HUES48 (cell line): ENCODE data around the gene PEAK3.

Experiments
- H3K27ac ChIP-seq: one replicate; pipeline ENCODE4 v1.7.0; 2013; ENCODE audit warnings: low read depth, low read length, inconsistent platforms
- H3K27me3 ChIP-seq: 2 replicates; pipeline ENCODE4 v1.6.1; 2013; ENCODE audit warnings: mild to moderate bottlenecking, low read length; ENCODE audit not compliant: control insufficient read depth, insufficient read depth
- H3K36me3 ChIP-seq: 2 replicates; pipeline ENCODE4 v1.6.1; 2013; ENCODE audit warnings: low read length; ENCODE audit not compliant: control insufficient read depth, insufficient read depth
- H3K4me1 ChIP-seq: 2 replicates; pipeline ENCODE4 v1.6.1; 2013; ENCODE audit warnings: mild to moderate bottlenecking, low read length; ENCODE audit not compliant: control insufficient read depth, insufficient read depth
- H3K4me3 ChIP-seq: 2 replicates; pipeline ENCODE4 v1.5.1; 2013; ENCODE audit warnings: mild to moderate bottlenecking, low read depth, low read length
- H3K9ac ChIP-seq: 2 replicates; pipeline ENCODE4 v1.6.1; 2013; ENCODE audit warnings: mild to moderate bottlenecking, low read depth, low read length, moderate library complexity
- H3K9me3 ChIP-seq: 2 replicates; pipeline ENCODE4 v1.6.1; 2013; ENCODE audit warnings: low read length; ENCODE audit not compliant: control insufficient read depth, insufficient read depth

The PEAK3 gene

DNA sequence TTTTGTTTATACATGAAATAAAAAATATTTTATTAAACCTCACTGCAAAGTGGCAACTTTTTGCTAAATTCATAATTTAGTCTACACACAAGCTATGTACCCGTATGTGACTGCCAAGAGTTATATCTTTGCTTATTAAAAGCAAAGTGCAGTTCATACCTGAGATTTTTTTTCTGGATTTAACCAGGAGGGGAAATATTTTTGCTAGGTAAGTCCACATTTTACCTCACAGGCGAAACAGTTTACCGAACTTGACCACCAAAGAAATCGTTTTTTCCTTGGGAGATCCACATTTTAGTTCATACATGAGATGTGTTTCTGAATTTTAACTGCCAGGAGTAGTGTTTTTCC lies 13.5 kb downstream of the PEAK3 start:
- H3K27ac ChIP-seq: no peak overlapping the region

DNA sequence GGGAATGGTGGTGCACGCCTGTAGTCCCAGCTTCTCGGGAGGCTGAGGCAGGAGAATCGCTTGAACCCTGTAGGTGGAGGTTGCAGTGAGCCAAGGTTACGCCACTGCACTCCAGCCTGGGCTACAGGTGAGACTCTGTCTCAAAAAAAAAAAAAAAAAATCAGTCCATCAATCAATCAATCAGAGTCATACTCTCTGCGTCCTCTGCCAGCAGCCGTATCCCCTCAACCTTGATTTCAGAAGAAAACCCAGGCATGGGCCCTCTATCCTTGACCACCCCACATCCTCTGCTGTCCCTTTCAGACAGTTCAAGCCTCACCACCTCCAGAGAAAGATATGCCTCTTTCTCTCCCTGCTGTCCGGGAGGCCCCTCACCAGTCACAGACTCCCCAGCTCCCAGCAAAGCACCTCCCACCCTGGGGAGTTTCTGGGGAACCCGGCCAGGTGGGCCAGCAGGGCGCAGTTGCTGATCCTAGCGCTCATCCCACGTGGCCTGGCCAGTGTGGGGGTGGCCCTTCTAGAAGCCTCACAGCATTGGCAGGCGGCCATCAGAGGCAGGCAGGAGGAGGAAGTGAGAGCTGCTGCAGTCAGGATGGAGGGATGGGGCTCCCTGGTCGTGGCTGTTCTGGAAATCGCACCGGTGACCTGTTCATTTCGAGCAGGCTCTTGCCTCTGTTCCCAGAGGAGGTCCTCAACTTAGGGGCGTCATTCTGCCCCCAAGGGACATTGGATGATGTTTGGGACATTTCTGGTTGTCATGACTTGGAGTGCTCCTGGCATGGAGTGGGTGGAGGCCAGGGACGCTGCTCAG lies 15.6 kb downstream of the PEAK3 start:
- Histone ChIP-seq H3K36me3 (peaks cover 2% of the 10 kb centered on the region; the same call in 1 of the 2 replicates), H3K9ac (no peak overlapping the region), H3K9me3 (no peaks in the 10 kb centered on the region), H3K27me3 (no peaks in the 10 kb centered on the region), H3K4me3 (no peak overlapping the region), H3K27ac (no peak overlapping the region), H3K4me1 (no peaks in the 10 kb centered on the region)

More for the DNA sequence above, 13.5 kb downstream of the PEAK3 start:
- Histone ChIP-seq H3K27me3 (no peaks in the 10 kb centered on the region), H3K4me1 (no peaks in the 10 kb centered on the region), H3K9ac (peak overlapping the region; percentile 51; the same call in 1 of the 2 replicates), H3K4me3 (peak overlapping the region; percentile 100), H3K9me3 (no peaks in the 10 kb centered on the region), H3K36me3 (peaks cover 20% of the 10 kb centered on the region)

DNA sequence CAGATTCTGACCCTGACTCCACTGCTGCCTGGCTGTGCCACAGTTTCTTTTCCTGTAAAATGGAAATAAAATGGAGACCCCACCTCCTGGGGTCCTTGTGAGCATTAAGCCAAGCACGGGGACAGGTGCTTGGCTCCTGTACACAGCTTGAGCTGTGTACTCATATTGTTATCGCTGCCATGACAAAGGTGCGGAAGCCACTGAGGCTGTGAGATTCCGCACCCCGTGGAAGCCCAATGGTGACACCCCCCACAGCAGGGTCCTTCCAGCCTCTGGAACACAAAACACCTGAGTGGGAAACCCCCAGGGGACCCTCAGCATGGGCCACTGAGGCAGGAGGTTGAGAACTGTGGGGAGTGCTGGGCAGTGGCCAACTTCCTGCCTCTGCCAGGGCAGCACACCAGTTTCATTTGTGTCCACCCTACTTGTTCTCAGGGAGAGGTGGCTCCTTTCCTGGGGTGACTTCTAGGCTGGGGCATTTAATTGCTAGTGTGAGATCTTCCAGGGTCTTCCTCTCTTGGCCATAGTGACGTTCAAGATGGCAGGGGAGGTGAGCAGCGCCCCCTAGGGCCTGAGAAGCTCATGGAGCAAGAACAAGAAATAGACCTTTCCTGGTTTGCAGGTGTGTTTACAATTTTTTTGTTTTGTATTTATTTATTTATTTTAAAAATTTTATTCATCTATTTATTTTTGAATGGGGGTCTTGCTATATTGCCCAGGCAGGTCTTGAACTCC lies 20.4 kb downstream of the PEAK3 start:
- no peaks in the 10 kb centered on the region for H3K9me3 ChIP-seq
- H3K27me3 ChIP-seq: no peaks in the 10 kb centered on the region
- no peak overlapping the region for H3K9ac ChIP-seq
- H3K36me3 ChIP-seq: no peaks in the 10 kb centered on the region
- no peak overlapping the region for H3K4me3 ChIP-seq
- no peaks in the 10 kb centered on the region for H3K4me1 ChIP-seq
- H3K27ac ChIP-seq: no peak overlapping the region

DNA sequence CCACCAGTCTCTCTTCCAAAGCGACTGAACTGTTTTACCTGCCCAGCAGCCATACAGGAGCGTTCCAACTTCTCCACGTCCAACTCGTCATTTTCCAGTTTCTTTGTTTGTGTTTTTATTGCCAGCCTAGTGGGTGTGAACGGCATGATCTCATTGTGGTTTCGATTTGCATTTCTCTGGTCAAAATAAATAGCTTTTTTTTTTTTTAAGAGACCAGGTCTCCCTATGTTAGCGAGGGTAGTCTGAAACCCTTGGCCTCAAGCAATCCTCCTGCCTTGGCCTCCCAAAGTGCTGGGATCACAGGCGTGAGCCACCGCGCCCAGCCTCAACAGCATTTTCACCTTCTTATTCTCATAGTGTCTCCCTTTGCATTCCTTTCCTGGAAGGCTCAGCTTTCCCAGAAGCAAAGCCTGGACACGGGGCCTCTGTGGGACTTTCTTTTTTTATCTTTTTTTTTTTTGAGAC lies 21.6 kb downstream of the PEAK3 start:
- H3K27ac ChIP-seq: no peak overlapping the region

DNA sequence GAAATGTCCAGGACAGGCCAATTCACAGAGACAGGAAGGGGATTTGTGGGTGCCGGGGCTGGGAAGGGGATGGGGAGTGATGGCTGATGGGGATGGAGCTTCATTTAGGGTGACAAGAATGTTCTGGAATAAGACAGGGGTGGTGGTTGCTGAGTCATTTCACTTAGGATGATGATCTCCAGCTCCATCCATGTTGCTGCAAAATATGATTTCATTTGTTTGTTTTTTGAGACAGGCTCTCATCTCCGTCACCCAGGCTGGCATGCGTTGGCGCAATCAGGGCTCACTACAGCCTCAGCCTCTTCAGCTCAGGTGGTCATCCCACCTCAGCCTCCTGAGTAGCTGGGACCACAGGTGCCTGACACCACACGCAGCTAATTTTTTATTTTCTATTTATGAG lies 22.6 kb downstream of the PEAK3 start:
- Histone ChIP-seq H3K9me3 (no peaks in the 10 kb centered on the region), H3K4me1 (no peaks in the 10 kb centered on the region; the same call in 1 of the 2 replicates), H3K27me3 (peaks cover 1% of the 10 kb centered on the region; the same call in 1 of the 2 replicates), H3K36me3 (no peaks in the 10 kb centered on the region), H3K9ac (no peak overlapping the region), H3K4me3 (no peak overlapping the region), H3K27ac (no peak overlapping the region)

More for the DNA sequence above, 21.6 kb downstream of the PEAK3 start:
- no peaks in the 10 kb centered on the region for H3K27me3 ChIP-seq
- no peak overlapping the region for H3K9ac ChIP-seq
- no peaks in the 10 kb centered on the region; the same call in 1 of the 2 replicates for H3K4me1 ChIP-seq
- H3K9me3 ChIP-seq: no peaks in the 10 kb centered on the region
- no peaks in the 10 kb centered on the region for H3K36me3 ChIP-seq
- H3K4me3 ChIP-seq: no peak overlapping the region

DNA sequence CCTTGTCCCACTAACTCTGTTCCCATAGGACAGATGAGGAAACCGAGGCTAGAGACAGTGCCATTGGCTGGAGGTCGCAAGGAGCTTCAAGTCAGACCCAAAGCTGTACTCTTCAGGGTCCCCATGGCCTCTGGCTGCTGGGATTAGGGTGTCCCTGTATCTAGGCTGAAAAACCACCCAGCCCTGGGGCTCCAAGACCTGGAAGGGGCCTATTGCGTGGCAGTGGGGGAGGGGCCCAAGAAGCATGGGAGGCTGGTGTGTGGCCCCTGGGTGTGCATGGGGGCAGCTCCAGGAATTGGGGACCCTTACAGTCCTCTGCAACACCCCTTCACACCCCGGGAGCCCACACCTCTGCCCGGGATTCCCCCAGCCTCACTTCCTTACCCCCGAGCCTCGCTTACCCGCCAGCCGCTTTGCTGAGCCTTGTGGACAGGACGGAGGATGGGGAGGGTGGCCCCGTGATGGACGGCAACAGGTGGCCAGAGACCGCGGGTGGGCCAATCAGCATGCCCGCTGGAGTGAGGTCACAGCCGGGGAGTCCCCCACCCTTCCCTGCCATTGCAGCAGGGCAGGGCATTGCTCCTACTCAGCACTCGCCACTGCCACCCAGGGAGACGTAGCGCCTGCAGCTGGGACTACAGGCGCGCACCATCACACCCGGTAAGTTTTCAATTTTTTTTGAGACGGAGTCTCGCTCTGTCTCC lies 25.8 kb downstream of the PEAK3 start, which contains the start of gene JSRP1:
Gene JSRP1 (minus strand): TSS at position 436 of the 704 bp plus-strand sequence. CDS start 1,103 bp downstream, outside the sequence.
- Histone ChIP-seq H3K4me1 (no peaks in the 10 kb centered on the region; the same call in 1 of the 2 replicates), H3K4me3 (no peak within 1 kb of the TSS), H3K9ac (no peak within 1 kb of the TSS), H3K36me3 (no peaks in the 10 kb centered on the region), H3K27ac (no peak within 1 kb of the TSS), H3K9me3 (no peaks in the 10 kb centered on the region), H3K27me3 (peaks cover 33% of the 10 kb centered on the region)

DNA sequence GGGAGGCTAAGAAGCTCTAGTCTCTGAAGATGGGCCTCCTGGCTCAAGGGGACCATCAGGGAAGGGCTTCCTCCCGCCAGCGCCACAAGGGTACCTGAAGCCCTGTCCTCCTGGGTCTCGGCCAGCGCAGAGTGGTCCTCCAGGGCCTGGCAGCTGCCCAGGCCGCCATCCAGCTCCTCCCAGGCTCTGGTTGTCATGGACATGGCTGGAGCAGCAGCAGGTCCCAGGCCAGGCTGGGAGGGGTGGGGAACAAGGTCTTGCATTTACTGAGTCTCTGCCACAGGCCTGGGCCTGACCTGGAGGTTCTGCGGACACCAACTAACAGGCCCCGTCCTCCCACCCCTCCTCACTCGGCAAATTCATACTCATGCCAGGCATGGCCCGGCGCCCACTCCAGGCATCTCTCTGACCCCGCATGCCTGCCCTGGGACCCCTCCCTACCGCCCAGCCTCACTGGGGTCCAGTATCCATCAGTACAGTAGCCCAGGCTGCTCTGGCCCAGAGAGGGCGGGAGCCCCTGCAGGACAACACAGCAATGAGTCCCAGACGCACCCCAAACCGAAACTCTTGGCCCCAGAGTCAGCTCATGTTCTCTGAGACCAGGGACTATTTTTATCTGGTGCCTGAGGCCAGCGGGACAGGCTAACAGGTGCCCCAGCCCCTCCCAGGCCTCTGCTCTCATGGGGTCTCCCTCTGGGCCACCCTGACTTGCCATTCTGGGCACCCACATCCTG lies 26.7 kb downstream of the PEAK3 start:
- Histone ChIP-seq H3K4me1 (no peaks in the 10 kb centered on the region; the same call in 1 of the 2 replicates), H3K27ac (no peak overlapping the region), H3K9me3 (no peaks in the 10 kb centered on the region), H3K9ac (no peak overlapping the region), H3K36me3 (no peaks in the 10 kb centered on the region), H3K4me3 (no peak overlapping the region), H3K27me3 (peaks cover 42% of the 10 kb centered on the region)

DNA sequence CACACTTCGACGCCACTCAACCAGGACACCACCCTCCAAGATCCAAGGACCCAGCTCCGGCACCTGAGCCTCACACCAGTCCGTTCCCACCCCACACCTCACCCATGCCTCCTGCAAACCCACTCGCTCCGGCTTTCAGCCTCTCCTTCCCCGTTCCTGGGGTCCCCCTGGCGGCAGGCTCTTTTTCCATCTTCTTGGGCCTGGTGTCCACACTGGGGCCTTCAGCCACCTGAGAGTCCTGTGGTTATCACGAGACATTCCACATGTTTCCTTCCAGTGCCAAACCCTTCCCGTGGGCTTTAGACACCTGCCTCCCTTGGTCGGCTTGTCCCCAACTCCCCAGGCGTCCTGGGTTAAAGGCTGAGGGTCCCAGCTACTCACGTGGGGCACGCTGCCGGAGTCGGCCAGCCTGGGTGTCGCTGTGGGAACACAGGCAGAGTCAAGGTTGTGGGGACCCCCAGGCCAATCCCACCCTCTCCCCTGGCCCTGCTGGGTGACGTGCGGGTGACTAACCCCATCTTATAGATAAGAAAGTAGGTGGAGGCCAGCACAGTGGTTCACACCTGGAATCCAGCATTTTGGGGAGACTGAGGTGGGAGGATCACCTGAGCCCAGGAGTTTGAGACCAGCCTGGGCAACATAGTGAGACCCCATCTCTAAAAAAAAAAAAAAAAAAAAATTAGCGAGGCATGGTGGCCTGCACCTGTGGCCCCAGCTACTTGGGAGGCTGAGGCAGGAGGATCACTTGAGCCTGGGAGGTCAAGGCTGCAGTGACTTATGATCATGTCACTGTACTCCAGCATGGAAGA lies 27.7 kb downstream of the PEAK3 start:
- Histone ChIP-seq H3K27me3 (peaks cover 42% of the 10 kb centered on the region), H3K4me3 (peak overlapping the region; percentile 61), H3K27ac (no peak overlapping the region), H3K36me3 (no peaks in the 10 kb centered on the region), H3K4me1 (no peaks in the 10 kb centered on the region; the same call in 1 of the 2 replicates), H3K9ac (no peak overlapping the region), H3K9me3 (no peaks in the 10 kb centered on the region)

DNA sequence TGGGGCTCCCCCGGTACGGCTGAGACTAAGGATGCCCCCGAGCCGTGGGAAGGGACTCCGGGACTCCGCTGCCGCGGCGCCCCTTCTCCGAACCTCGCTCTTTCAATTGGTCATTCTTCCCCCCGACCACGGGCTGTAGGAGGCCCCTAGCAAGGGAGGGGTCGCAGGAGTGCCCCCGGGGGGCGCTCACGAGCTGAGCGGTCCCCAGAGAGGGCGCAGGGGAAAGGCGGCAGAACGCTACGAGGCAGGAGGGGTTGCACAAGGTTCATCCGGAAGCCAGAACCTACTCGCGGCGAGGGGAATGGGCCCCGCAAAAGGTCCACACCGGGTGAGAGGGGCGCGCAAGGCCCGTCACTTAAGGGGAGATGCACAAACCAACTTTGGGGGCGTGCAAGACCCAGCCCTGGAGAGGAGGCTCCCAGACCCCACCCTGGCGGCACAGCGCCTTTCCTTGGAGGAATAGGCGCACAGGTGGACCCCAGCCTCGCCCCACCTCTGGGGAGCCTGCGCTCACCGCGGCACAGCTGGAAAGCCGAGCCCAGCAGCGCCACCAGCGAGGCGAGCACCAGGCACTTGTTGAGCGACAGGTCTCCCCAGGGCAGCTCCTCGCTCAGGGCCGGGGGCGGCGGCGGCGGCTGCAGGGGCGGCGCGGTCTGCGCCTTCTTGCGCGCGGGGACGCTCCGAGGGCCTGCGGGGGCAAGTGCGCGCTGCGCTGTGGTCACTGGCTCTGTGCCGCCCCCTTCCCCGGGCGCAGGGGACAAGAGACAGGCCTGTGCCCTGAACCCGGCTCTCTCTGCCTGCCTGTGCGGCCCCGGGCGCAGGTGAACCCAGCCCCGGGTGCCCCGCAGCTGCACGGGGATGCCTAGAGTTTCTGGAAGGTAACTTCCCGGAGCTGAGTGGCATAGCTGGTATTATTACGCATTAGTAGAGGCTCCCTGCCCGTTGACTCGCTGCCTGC lies 28.6 kb downstream of the PEAK3 start:
- peak overlapping the region; percentile 61 for H3K4me3 ChIP-seq

More for the DNA sequence above, 28.6 kb downstream of the PEAK3 start:
- H3K36me3 ChIP-seq: 0 out of 2 replicates have a peak, but pooled peaks cover 2% of the 10 kb centered on the region
- H3K27me3 ChIP-seq: peaks cover 42% of the 10 kb centered on the region
- H3K4me1 ChIP-seq: no peaks in the 10 kb centered on the region; the same call in 1 of the 2 replicates
- no peaks in the 10 kb centered on the region for H3K9me3 ChIP-seq
- H3K9ac ChIP-seq: no peak overlapping the region
- no peak overlapping the region for H3K27ac ChIP-seq
